K562 (cell line): ENCODE results near the gene MAST4. TPM values are rescaled to one million over a fixed set of nuclear protein-coding genes. Genes with fewer than 3 reads are reported as not detected.

Experiments used
- ATAC-seq: fragments of 200-7000 bp; cut with Tn5 transposase; 3 replicates; pipeline ENCODE4 v1.9.1; 2020; ENCODE audit warnings: moderate library complexity
- BruUV-seq: library from RNA; stranded (reverse); fragments of 400-500 nt; replicated peaks from 2 replicates; lab custom pipeline; 2021; lab: Mats Ljungman, UMichigan
- CTCF ChIA-PET: fragments of 300-600 bp; formaldehyde crosslinking; extraction: SDS; loops from one replicate; lab custom pipeline; 2021; ENCODE audit warnings: low intra/inter-chr PET ratio; lab: Yijun Ruan, JAX
- POLR2A ChIA-PET: fragments of 300-600, 350-650 bp; sonication (Branson Sonifier 250); formaldehyde crosslinking; extraction: SDS; loops from one replicate; lab custom pipeline; 2021; ENCODE audit warnings: antibody characterized with exemption, inconsistent platforms; lab: Yijun Ruan, JAX
- DNase-seq, 4 experiments: peaks; one replicate each; pipeline versions ENCODE4 v3.0.0 to v3.0.0-alpha.2; 2011 to 2018; ENCODE audit warnings: low spot score in 3 of 4, mixed read lengths in 3 of 4; ENCODE audit errors: extremely low read depth in 1 of 4
- FAIRE-seq: peaks from 2 replicates; lab custom pipeline; 2011; peaks lifted over from hg19 to GRCh38; lab: Jason Lieb, UNC
- H2AFZ ChIP-seq: 2 replicates; pipeline ENCODE4 v1.6.0; 2011; ENCODE audit warnings: low read depth, low read length, control low read depth, inconsistent platforms
- H3K27ac ChIP-seq: fragments of 200-600 bp; 3 replicates; pipeline ENCODE4 v1.8.0; 2011; ENCODE audit warnings: low read depth, mild to moderate bottlenecking, control low read depth, inconsistent platforms, low read length, moderate library complexity, mixed read lengths; ENCODE audit errors: extremely low read depth
- H3K27me3 ChIP-seq, 2 experiments: fragments of 300-600 bp in 1 of 2; 2 replicates in 1 of 2; 3 replicates in 1 of 2; pipeline versions ENCODE4 v1.6.0 to v1.8.0; 2011; ENCODE audit warnings: inconsistent platforms in 2 of 2, low read length in 2 of 2, mild to moderate bottlenecking in 1 of 2, mixed read lengths in 1 of 2, moderate library complexity in 1 of 2; ENCODE audit not compliant: control insufficient read depth in 2 of 2, insufficient read depth in 2 of 2
- H3K36me3 ChIP-seq: fragments of 300-600 bp; 3 replicates; pipeline ENCODE4 v1.8.0; 2011; ENCODE audit warnings: mild to moderate bottlenecking, low read length, inconsistent platforms; ENCODE audit not compliant: control insufficient read depth, insufficient read depth
- H3K4me1 ChIP-seq, 2 experiments: fragments of 200-600 bp in 1 of 2; replicated peaks in 1 of 2; 2 replicates in 1 of 2; 3 replicates in 1 of 2; pipeline versions ENCODE4 v1.5.1 to v1.8.0; 2011; ENCODE audit warnings: inconsistent platforms in 2 of 2, low read length in 2 of 2, mild to moderate bottlenecking in 1 of 2, mixed read lengths in 1 of 2, moderate library complexity in 1 of 2; ENCODE audit not compliant: control insufficient read depth in 2 of 2, insufficient read depth in 2 of 2
- H3K4me2 ChIP-seq: 2 replicates; pipeline ENCODE4 v1.6.1; 2011; ENCODE audit warnings: low read length, control low read depth, inconsistent platforms, mixed read lengths; ENCODE audit not compliant: insufficient read depth
- H3K4me3 ChIP-seq: fragments of 200-600 bp; sonication (generic), shearing (Covaris generic); 2 replicates; pipeline ENCODE4 v1.5.1; 2016; ENCODE audit warnings: control low read depth, inconsistent platforms
- H3K79me2 ChIP-seq: fragments of 200-600 bp; 3 replicates; pipeline ENCODE4 v1.8.0; 2011; ENCODE audit warnings: low read length, inconsistent platforms; ENCODE audit not compliant: control insufficient read depth, insufficient read depth
- H3K9ac ChIP-seq, 2 experiments: 2 replicates each; pipeline versions ENCODE4 v1.6.0 to v1.6.1; 2011; ENCODE audit warnings: low read depth in 2 of 2, low read length in 2 of 2, control low read depth in 1 of 2, inconsistent platforms in 1 of 2, mild to moderate bottlenecking in 1 of 2, mixed read lengths in 1 of 2; ENCODE audit not compliant: insufficient read depth in 1 of 2
- H3K9me1 ChIP-seq: one replicate; pipeline ENCODE4 v1.6.0; 2011; ENCODE audit warnings: inconsistent platforms, mild to moderate bottlenecking, low read length, moderate library complexity; ENCODE audit not compliant: control insufficient read depth, insufficient read depth
- H3K9me3 ChIP-seq: replicated peaks from 2 replicates; pipeline ENCODE4 v1.5.1; 2011; ENCODE audit warnings: low read depth, low read length, inconsistent platforms; ENCODE audit not compliant: control insufficient read depth, insufficient read depth
- H4K20me1 ChIP-seq: replicated peaks from 2 replicates; pipeline ENCODE4 v1.6.1; 2011; ENCODE audit warnings: low read length, inconsistent platforms, mixed read lengths; ENCODE audit not compliant: control insufficient read depth, insufficient read depth
- KDM5B ChIP-seq: fragments of 200-600 bp; sonication (generic); IDR thresholded peaks from 2 replicates; pipeline ENCODE4 v1.6.1; 2012; ENCODE audit warnings: low read depth, mild to moderate bottlenecking, moderate library complexity, low read length, control low read depth, inconsistent platforms; ENCODE audit not compliant: insufficient replicate concordance
- PURB ChIP-seq: sonication (generic); formaldehyde crosslinking; IDR thresholded peaks from 2 replicates; pipeline ENCODE4 v1.9.0; 2021; ENCODE audit warnings: low read depth, mild to moderate bottlenecking, missing genetic modification reagents
- ZNF764 ChIP-seq: fragments of 250-450 bp; sonication (Bioruptor Pico); IDR thresholded peaks from 2 replicates; pipeline ENCODE4 v1.4.0; 2020; ENCODE audit warnings: low read depth, mild to moderate bottlenecking, moderate library complexity
- WGBS: fragments of 100-300 bp; shearing (Covaris generic); methylation state at CpG from one replicate; pipeline ENCODE4 v1.1.6; 2016; ENCODE audit warnings: low coverage, mixed read lengths; ENCODE audit not compliant: insufficient coverage; ENCODE audit errors: missing lambda C conversion rate; 5-methylcytosine and 5-hydroxymethylcytosine counted together
- in situ Hi-C: fragments of 300-500 bp; cut with MboI; formaldehyde crosslinking; loops from 4 replicates; pipeline ENCODE4 v1.15.0; 2018; ENCODE audit warnings: inconsistent platforms, mixed read lengths
- intact Hi-C: fragments of 100-400 bp; cut with micrococcal nuclease; formaldehyde crosslinking; loops from 2 replicates; pipeline ENCODE4 v1.14.2; 2022
- polyA plus RNA-seq, 8 experiments: library from polyadenylated mRNA; depleted of rRNA in 4 of 8; stranded (reverse) in 5 of 8; unstranded in 3 of 8; fragments of >200 nt; fragmentation: Nextera tagmentation in 2 of 8; fragmentation: Illumina TruSeq in 1 of 8; extraction: Ambion mirVana in 2 of 8; extraction: Trizol in 1 of 8; gene quantifications; 2 replicates each; pipeline versions ENCODE4 v1.2.1 to v1.2.3, GENCODE V29; 2011 to 2014; ENCODE audit warnings: inconsistent platforms in 1 of 8, missing spikeins in 1 of 8
- total RNA-seq, 7 experiments: library from RNA; depleted of rRNA in 6 of 7; stranded (reverse); fragments of >200 nt in 6 of 7; fragmentation: Illumina TruSeq in 2 of 7; extraction: Trizol in 2 of 7; gene quantifications; 2 replicates each; pipeline versions ENCODE4 v1.2.1 to v1.2.3, GENCODE V29; 2011 to 2021; ENCODE audit warnings: low replicate concordance in 1 of 7
- TF ChIP-seq, protein P1 (sequence below): fragments of 450-650 bp; IDR thresholded peaks from 2 replicates; pipeline ENCODE4 v1.7.1; 2018; ENCODE audit warnings: mild to moderate bottlenecking, low read depth; ENCODE audit not compliant: partially characterized antibody
- TF ChIP-seq, protein P2 (sequence below), 2 experiments: fragments of 450-650 bp; IDR thresholded peaks; 2 replicates each; pipeline ENCODE4 v1.6.1; 2016; ENCODE audit warnings: mild to moderate bottlenecking in 2 of 2, borderline replicate concordance in 1 of 2, low read depth in 1 of 2, moderate library complexity in 1 of 2
- TF ChIP-seq, protein P3 (sequence below): fragments of 250-450 bp; sonication (Bioruptor Pico); IDR thresholded peaks from 2 replicates; pipeline ENCODE4 v1.5.0; 2021; ENCODE audit warnings: mild to moderate bottlenecking, moderate library complexity

The MAST4 gene
- total and polyA plus RNA-seq, 9 of the 15 experiments (the other 6 are each of a cell fraction or from before 2014, with no cell fraction given): 0.88 to 10.1 (median 5.2) TPM

DNA sequence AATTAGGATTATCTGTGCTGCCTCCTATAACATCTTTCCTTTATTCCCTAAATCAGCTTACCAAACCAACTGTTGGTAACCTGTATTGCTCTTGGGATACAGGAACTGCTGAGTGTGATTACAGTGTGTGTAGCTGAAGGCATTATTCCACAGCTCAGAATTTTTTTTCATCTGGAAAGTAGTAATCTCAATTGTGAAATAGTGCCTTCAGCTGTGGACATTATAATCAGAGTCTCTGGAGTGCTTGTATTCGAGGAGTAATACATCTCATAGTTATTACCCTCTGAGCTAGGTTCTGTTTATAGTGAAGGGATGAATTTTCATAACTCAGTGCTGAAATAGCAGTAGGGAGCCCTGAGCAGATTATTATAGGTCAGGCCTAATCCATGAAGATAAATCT, 199.5 kb downstream of the MAST4 start:
- Histone ChIP-seq H3K9me1 (no peaks in the 10 kb centered on the region), H3K9ac (no peak overlapping the region), H4K20me1 (no peaks in the 10 kb centered on the region), H3K79me2 (no peaks in the 10 kb centered on the region), H3K27ac (no peak overlapping the region), H3K27me3 (no peaks in the 10 kb centered on the region), H2AFZ (no peak overlapping the region), H3K4me1 (no peaks in the 10 kb centered on the region), H3K4me3 (no peak overlapping the region), H3K4me2 (no peak overlapping the region), H3K36me3 (no peaks in the 10 kb centered on the region), H3K9me3 (no peaks in the 10 kb centered on the region)
- intact Hi-C loops: no loop called here
- no peak for ATAC-seq
- ChIA-PET POLR2A (no interaction called here), CTCF (no interaction called here)
- BruUV-seq: no TSS peak
- no peak for FAIRE-seq
- in situ Hi-C loops: no loop called here
- no peak for DNase-seq
- 0% methylated on average over 1 of the region's 1 CpG for WGBS
- TF ChIP-seq, protein P1, sequence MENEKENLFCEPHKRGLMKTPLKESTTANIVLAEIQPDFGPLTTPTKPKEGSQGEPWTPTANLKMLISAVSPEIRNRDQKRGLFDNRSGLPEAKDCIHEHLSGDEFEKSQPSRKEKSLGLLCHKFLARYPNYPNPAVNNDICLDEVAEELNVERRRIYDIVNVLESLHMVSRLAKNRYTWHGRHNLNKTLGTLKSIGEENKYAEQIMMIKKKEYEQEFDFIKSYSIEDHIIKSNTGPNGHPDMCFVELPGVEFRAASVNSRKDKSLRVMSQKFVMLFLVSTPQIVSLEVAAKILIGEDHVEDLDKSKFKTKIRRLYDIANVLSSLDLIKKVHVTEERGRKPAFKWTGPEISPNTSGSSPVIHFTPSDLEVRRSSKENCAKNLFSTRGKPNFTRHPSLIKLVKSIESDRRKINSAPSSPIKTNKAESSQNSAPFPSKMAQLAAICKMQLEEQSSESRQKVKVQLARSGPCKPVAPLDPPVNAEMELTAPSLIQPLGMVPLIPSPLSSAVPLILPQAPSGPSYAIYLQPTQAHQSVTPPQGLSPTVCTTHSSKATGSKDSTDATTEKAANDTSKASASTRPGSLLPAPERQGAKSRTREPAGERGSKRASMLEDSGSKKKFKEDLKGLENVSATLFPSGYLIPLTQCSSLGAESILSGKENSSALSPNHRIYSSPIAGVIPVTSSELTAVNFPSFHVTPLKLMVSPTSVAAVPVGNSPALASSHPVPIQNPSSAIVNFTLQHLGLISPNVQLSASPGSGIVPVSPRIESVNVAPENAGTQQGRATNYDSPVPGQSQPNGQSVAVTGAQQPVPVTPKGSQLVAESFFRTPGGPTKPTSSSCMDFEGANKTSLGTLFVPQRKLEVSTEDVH: no peak
- TF ChIP-seq, protein P2, sequence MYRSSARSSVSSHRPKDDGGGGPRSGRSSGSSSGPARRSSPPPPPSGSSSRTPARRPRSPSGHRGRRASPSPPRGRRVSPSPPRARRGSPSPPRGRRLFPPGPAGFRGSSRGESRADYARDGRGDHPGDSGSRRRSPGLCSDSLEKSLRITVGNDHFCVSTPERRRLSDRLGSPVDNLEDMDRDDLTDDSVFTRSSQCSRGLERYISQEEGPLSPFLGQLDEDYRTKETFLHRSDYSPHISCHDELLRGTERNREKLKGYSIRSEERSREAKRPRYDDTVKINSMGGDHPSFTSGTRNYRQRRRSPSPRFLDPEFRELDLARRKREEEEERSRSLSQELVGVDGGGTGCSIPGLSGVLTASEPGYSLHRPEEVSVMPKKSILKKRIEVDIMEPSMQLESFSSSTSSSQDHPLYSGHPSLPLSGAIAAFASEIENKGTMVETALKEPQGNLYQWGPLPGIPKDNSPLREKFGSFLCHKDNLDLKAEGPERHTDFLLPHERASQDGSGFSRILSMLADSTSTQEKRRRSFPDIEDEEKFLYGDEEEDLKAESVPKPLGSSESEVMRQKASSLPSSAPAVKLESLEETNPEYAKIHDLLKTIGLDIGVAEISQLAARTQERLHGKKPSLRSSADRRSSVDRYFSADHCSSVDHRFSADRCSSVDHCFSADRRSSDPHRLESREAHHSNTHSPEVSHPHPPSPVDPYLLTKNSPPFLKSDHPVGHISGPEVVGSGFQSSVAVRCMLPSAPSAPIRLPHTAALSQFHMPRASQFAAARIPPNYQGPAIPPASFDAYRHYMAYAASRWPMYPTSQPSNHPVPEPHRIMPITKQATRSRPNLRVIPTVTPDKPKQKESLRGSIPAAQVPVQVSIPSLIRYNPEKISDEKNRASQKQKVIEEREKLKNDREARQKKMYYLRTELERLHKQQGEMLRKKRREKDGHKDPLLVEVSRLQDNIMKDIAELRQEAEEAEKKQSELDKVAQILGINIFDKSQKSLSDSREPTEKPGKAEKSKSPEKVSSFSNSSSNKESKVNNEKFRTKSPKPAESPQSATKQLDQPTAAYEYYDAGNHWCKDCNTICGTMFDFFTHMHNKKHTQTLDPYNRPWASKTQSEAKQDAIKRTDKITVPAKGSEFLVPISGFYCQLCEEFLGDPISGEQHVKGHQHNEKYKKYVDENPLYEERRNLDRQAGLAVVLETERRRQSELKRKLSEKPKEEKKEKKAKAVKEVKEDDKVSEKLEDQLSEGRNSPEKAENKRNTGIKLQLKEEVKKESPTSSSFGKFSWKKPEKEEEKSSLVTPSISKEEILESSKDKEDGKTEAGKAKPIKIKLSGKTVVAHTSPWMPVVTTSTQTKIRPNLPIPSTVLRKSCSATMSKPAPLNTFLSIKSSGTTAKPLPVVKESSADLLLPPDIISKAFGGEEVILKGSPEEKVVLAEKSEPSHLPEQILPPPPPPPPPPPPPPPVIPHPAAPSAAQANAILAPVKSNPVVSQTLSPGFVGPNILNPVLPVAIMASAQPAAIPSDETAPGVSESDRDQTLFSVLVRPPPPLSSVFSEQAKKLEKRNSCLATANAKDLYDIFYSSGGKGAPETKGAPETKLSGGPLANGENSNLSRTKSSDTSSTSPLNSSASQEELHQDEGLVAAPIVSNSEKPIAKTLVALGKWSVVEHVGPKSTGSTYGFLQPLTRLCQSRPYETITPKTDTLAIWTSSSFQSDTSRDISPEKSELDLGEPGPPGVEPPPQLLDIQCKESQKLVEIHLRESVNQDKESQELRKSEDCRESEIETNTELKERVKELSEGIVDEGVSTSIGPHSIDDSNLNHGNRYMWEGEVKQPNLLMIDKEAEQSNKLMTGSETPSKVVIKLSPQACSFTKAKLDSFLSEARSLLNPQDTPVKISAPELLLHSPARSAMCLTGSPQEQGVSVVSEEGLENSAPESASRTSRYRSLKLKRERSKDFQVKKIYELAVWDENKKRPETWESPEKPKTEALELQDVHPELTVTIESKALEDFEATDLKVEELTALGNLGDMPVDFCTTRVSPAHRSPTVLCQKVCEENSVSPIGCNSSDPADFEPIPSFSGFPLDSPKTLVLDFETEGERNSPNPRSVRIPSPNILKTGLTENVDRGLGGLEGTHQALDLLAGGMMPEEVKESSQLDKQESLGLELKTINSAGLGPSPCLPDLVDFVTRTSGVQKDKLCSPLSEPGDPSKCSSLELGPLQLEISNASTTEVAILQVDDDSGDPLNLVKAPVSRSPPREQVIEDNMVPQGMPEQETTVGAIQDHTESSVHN (IDR thresholded peaks at IDR 0.05; ENCODE audit: borderline replicate concordance in 1 of 2, low read depth in 1 of 2): no peak
- TF ChIP-seq KDM5B (no peak), ZNF764 (CRISPR knock-in tag) (no peak), PURB (CRISPR knock-in tag) (no peak)
- TF ChIP-seq, protein P3, sequence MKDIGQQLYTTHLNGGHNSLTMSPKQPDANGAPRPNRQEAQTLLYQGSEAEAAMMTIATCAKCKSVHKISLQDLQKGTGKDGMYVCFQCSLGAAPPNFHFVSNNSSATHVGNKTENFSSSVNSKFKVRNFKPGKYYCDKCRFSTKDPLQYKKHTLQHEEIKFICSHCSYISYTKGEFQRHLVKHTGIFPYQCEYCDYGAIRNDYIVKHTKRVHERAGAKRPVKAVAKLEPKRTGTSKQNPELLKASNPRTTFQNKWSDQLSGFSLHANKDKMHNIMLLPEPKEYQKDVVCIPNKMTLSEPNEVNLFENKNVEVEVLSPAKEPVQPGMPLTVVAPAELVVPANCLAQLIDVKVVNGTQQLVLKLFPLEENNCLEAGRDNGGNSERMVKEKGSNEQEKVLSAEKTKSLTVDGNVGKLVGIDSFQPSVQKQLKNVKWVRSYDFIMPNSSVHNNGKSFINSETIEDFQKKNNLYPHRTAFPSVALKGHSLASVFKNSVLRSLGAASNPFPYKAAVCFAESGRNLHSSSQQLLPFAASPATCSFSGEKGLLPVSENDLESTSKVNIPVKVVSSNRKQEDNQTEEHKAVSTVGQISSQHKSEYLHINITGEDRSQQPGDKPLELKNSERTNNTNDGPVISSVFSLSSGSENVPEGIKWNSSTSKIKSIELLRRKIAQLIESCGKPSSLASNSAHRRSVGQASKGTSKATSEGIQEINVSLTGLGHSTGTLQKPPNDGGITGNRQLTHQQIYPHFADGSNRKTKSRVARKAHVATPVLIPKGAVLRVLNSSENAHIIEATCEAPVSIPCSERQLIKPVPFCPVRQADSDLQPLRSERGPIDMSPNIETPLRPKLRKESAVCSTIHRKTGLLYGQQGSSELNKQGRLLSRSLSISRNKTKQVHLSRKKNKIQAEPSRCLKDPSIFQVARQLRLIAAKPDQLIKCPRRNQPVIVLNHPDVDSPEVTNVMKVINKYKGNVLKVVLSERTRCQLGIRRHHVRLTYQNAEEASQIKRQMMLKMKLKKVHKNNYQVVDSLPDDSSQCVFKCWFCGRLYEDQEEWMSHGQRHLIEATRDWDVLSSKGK (CRISPR knock-in tag): no peak
